ENCODE data around the gene CASP8AP2. TPM values are rescaled to one million over a fixed set of nuclear protein-coding genes. Genes with fewer than 3 reads are reported as not detected.
"Not testable (repeated sequence)": the region's sequence is repeated elsewhere in the genome, so short reads cannot be mapped to it uniquely, and the experiment has no call there.

The CASP8AP2 gene
- total RNA-seq, 4 donors from 2014 or later, result 8.0 to 19.8 (median 15.1) TPM

DNA sequence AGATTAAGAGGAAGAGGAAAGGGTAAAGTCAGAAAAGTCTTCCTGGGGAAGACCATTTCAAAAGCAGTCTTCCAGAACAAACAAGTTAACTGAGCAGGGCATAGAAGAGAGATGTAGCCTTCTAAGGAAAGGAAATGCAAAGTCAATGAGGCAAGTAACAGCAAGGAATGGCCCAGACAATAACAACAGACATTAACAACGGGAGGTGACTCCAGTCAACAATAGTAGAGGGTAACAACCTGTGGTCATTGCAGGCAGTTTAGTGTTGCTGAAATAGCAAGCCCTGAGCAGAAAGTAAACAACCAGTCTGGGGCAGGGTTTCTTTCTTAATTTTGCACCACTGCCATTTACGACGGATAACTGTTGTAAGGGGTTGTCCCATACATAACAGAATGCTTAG, 12.2 kb upstream of the CASP8AP2 start:
- Histone ChIP-seq H3K4me3 (no peak overlapping the region), H3K27ac (peak overlapping the region in 1 of 4 donors; percentile 96), H3K4me1 (peaks cover 6 to 28% (median 16%) of the 10 kb centered on the region in 4 donors), H3K36me3 (no peaks in the 10 kb centered on the region), H3K9me3 (no peaks in the 10 kb centered on the region), H3K27me3 (no peaks in the 10 kb centered on the region)
- DNase-seq, result no peak
- in situ Hi-C loops (cut with MboI; ENCODE audit: low pct_ligation_motif_present in 1 of 4, low pct_unique_long_range_greater_than_20kb in 1 of 4, low sequenced_read_pairs in 3 of 4), result no loop called here
- WGBS, 2 donors (ENCODE audit: low coverage in 1 of 2), result 58% methylated on average over 3 of the region's 3 CpGs; no CpG with 5 or more reads in 1 of the 2 donors
- TF ChIP-seq CTCF (IDR thresholded peaks at IDR 0.05) (no peak), POLR2A (IDR thresholded peaks at IDR 0.05) (no peak), POLR2AphosphoS5 (IDR thresholded peaks at IDR 0.05) (no peak), EP300 (IDR thresholded peaks at IDR 0.05; ENCODE audit: low read depth) (no peak)
- intact Hi-C loops (cut with DNase I; ENCODE audit: low total_unique reads), result no loop called here

DNA sequence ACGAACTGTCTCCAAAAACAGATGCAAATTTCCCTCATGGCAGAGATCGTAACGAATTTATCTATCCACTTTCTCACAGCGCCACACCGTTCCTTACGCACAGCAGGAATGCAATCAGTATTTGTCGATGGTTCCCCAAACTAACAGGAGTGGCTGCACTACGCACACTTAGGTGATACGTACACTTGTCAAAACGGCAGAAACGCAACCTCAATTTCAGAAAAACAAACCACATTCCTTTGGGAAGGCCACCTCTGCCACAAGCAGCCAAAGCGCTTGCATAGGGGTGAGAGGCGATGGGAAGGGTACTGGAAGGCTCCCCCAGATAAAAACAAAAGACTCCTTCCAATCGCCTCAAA, 10.7 kb upstream of the CASP8AP2 start:
- H3K36me3 ChIP-seq, result no peaks in the 10 kb centered on the region
- DNase-seq, result peak; percentile 23
- peak overlapping the region; percentile 90 to 96 (median 92) for H3K27ac ChIP-seq
- no peaks in the 10 kb centered on the region for H3K9me3 ChIP-seq
- 0 to 1% methylated on average over 7 to 14 of the region's 14 CpGs for WGBS, 2 donors (ENCODE audit: low coverage in 1 of 2)
- peaks cover 6 to 27% (median 14%) of the 10 kb centered on the region in 4 donors for H3K4me1 ChIP-seq
- H3K27me3 ChIP-seq, result no peaks in the 10 kb centered on the region
- intact Hi-C loops (cut with DNase I; ENCODE audit: low total_unique reads), result no loop called here
- TF ChIP-seq CTCF (IDR thresholded peaks at IDR 0.05), result no peak
- TF ChIP-seq EP300 (IDR thresholded peaks at IDR 0.05; ENCODE audit: low read depth), result no peak
- peak in 1 of 3 donors; percentile 6 for TF ChIP-seq POLR2AphosphoS5 (IDR thresholded peaks at IDR 0.05)
- no peak for TF ChIP-seq POLR2A (IDR thresholded peaks at IDR 0.05)
- in situ Hi-C loops (cut with MboI; ENCODE audit: low pct_ligation_motif_present in 1 of 4, low pct_unique_long_range_greater_than_20kb in 1 of 4, low sequenced_read_pairs in 3 of 4), result no loop called here
- H3K4me3 ChIP-seq, result peak overlapping the region; percentile 51 to 89 (median 86)

DNA sequence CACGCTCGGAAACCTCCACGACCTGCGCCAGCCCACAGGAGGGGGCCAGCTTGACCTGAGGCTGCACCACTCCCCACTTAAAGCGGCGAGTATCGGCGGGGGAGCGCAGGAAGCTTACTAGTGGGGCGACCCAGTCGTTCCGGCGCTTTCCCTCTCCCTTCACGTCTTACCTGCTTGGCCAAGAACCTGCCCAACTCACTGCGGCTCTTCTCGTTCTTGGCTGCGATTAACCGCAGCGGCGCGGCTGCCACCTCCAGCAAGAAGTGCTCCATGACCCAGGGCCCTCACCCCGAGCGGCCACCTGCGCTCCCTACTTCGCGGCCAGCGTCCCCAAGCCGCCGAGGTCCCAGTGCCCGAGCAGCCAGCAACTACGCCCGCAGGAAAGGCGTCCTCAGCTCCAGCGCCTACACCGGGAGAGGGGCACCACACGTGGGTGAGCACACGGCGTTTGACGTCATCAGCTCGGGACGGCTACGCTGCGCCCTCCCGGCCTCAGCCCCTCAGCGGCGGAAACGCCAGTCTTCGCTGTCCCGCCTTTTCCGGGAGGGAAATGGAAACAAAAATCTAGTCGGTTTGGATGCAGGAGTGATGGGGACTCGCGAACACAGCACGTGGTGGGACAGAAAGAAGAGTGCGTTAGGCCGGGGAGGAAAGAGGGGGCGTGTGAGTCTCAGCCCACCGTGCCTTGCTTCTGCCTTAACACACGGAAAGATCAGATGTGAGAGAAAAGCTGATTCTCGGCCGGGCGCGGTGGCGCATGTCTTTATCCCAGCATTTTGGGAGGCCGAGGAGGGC, 10.1 kb upstream of the CASP8AP2 start, which contains the start of gene MDN1:
MDN1 (minus strand) TSS at position 459 of the 795 bp plus-strand sequence; CDS start at position 272, 187 bp downstream.
- Histone ChIP-seq H3K4me1 (peaks cover 6 to 25% (median 14%) of the 10 kb centered on the region in 4 donors), H3K36me3 (no peaks in the 10 kb centered on the region), H3K9me3 (no peaks in the 10 kb centered on the region), H3K27ac (peak within 1 kb of the TSS; percentile 90 to 96 (median 92)), H3K4me3 (peak within 1 kb of the TSS; percentile 51 to 89 (median 86)), H3K27me3 (no peaks in the 10 kb centered on the region)
- WGBS, 2 donors (ENCODE audit: low coverage in 1 of 2), result 0% methylated on average over 60 of the region's 65 CpGs; no CpG with 5 or more reads in 1 of the 2 donors
- TF ChIP-seq POLR2AphosphoS5 (IDR thresholded peaks at IDR 0.05), result peak; percentile 88 to 92 (median 91)
- TF ChIP-seq EP300 (IDR thresholded peaks at IDR 0.05; ENCODE audit: low read depth), result no peak
- TF ChIP-seq CTCF (IDR thresholded peaks at IDR 0.05), result peak in 2 of 5 experiments; percentile 3 to 6
- peak; percentile 71 for TF ChIP-seq POLR2A (IDR thresholded peaks at IDR 0.05)
- peak; percentile 93 for DNase-seq
- in situ Hi-C loops (cut with MboI; ENCODE audit: low pct_ligation_motif_present in 1 of 4, low pct_unique_long_range_greater_than_20kb in 1 of 4, low sequenced_read_pairs in 3 of 4) (no loop called here), intact Hi-C loops (cut with DNase I; ENCODE audit: low total_unique reads) (no loop called here)

DNA sequence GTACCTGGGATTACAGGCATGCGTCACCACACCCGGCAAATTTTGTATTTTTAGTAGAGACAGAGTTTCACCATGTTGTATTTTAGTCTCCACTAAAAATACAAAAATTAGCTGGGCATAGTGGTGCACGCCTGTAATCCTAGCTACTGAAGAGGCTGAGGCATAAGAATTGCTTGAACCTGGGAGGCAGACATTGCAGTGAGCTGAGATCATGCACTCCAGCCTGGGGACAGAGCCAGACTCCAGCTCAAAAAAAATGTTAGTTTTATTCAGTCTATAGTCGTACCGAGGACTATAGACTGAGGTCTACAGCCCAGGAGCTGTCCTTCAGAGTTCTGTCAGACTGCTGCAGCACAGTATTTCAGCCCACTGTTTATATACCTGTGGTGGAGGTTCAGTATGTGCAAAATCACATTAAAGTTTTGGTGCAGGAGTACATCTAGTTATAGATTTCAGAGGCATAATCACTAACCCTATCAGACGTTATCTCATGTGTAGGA, 3.6 kb upstream of the CASP8AP2 start:
- no peak for DNase-seq
- H3K36me3 ChIP-seq, result no peaks in the 10 kb centered on the region
- no peaks in the 10 kb centered on the region for H3K9me3 ChIP-seq
- no peak overlapping the region for H3K4me3 ChIP-seq
- WGBS, 2 donors (ENCODE audit: low coverage in 1 of 2), result 78 to 88% methylated on average over 5 to 6 of the region's 6 CpGs
- H3K4me1 ChIP-seq, result peaks cover 4 to 13% (median 10%) of the 10 kb centered on the region in 4 donors
- TF ChIP-seq POLR2A (IDR thresholded peaks at IDR 0.05), result no peak
- no peak for TF ChIP-seq CTCF (IDR thresholded peaks at IDR 0.05)
- TF ChIP-seq EP300 (IDR thresholded peaks at IDR 0.05; ENCODE audit: low read depth), result no peak
- TF ChIP-seq POLR2AphosphoS5 (IDR thresholded peaks at IDR 0.05), result no peak
- H3K27ac ChIP-seq, result peak overlapping the region in 1 of 4 donors; percentile 4
- in situ Hi-C loops (cut with MboI; ENCODE audit: low pct_ligation_motif_present in 1 of 4, low pct_unique_long_range_greater_than_20kb in 1 of 4, low sequenced_read_pairs in 3 of 4), result loop anchor here in 1 of 4 donors (25.0 kb wide), 1 partner anchor 864 kb away; the partner anchor contains the start of gene RNGTT
- intact Hi-C loops (cut with DNase I; ENCODE audit: low total_unique reads), result no loop called here
- H3K27me3 ChIP-seq, result no peaks in the 10 kb centered on the region

GRCh38 chr6:89828475-89828987, 1.1 kb upstream of the CASP8AP2 start:
- Histone ChIP-seq H3K4me1 (peaks cover 4 to 14% (median 10%) of the 10 kb centered on the region in 4 donors), H3K4me3 (peak overlapping the region; percentile 55 to 89 (median 84)), H3K27ac (peak overlapping the region; percentile 88 to 97 (median 92))
- DNase-seq; H3K27me3 ChIP-seq; intact Hi-C loops (cut with DNase I; ENCODE audit: low total_unique reads); H3K36me3 ChIP-seq; H3K9me3 ChIP-seq: not testable (repeated sequence)
- 36 to 60% methylated on average over 2 to 13 of the region's 13 CpGs for WGBS, 2 donors (ENCODE audit: low coverage in 1 of 2)
- in situ Hi-C loops (cut with MboI; ENCODE audit: low pct_ligation_motif_present in 1 of 4, low pct_unique_long_range_greater_than_20kb in 1 of 4, low sequenced_read_pairs in 3 of 4), result loop anchor here in 1 of 4 donors (25.0 kb wide), 1 partner anchor 866 kb away; the partner anchor contains the start of gene RNGTT
